Right lung (tissue), 5 donors: Measurements from ENCODE around the gene SPTLC3. TPM values are rescaled to one million over a fixed set of nuclear protein-coding genes. Genes with fewer than 3 reads are reported as not detected.

Source experiments
- DNase-seq, 2 donors: peaks; one replicate each; pipeline ENCODE4 v3.0.0-alpha.2; 2013
- polyA plus RNA-seq, 5 donors: library from polyadenylated mRNA; unstranded; fragments of 120-200 nt; gene quantifications; one replicate each; pipeline versions ENCODE4 v1.2.1 to v1.2.3, GENCODE V29; 2013; ENCODE audit warnings: inconsistent platforms in 1 of 5, low replicate concordance in 1 of 5; ENCODE audit not compliant: insufficient read length in 5 of 5, insufficient read depth in 1 of 5

Gene SPTLC3
- polyA plus RNA-seq, 5 donors = 6.5 to 13.5 (median 12.5) TPM

GRCh38 chr20:13092111-13092510, 83.3 kb downstream of the SPTLC3 start:
- no peak for DNase-seq

DNA sequence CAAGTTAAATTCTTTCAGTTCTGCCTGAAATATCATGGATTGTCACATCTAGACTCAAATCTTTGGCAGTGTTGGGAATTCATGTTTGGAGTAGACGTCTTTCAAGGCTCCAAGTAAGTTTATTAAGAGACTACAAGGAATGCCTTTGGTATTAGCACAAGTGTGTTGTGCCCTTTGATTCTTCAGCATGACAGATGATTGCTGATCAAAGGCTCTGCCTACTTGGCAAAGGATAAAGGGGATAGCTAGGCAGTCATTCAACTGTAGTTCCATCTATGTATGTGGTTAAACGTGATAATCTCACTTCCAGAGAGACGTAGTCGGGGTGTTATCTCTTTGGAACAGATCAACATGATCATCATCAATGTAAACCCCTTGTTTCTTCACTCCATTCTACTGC, 86.2 kb downstream of the SPTLC3 start:
- peak; percentile 35 to 42 for DNase-seq

- DNase-seq = no peak
Observed at GRCh38 chr20:13098720-13099355, 90.1 kb downstream of the SPTLC3 start.

DNA sequence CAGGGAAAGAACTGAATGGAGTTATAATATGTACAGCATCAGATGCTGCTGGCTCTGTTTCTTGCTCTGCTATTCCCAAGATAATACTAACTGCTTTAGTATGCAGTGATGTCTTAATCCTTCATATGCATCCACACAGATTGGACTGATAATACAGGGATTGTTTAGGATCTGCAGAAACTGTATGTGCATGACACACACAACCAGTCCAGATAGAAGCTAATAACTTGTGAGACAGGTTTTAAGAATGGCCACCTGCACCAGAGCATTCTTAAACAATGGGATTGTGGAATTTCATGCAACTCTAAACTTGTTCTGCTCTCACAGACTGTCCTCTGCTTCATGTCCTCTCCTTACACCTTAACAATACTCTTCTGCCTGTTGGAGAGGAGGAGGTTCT, 90.9 kb downstream of the SPTLC3 start:
- no peak for DNase-seq

- DNase-seq = no peak
Observed at GRCh38 chr20:13101276-13101675, 92.5 kb downstream of the SPTLC3 start.

DNA sequence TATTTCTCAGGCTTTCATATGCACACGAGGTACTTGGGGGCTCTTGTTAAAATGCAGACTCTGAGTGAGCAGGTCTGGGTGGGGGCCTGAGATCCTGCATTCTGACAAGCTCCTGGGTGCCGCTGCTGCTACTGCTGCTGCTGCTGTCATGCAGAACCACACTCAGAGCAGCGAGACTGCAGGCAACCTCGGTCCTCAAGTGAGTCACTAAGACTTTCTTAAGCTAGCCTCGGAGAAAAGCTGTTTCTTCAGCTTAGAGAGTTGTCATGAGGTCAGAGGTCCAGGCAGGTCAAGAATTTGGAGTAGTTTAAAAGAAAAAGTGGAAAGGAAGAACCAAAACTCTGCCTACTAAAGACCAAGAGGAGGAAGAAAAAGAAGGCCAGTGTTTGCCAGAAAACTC, 92.9 kb downstream of the SPTLC3 start:
- no peak for DNase-seq

GRCh38 chr20:13102237-13102636, 93.5 kb downstream of the SPTLC3 start:
- DNase-seq = no peak

GRCh38 chr20:13102694-13103093, 93.9 kb downstream of the SPTLC3 start:
- DNase-seq = no peak

GRCh38 chr20:13105039-13105438, 96.3 kb downstream of the SPTLC3 start:
- no peak for DNase-seq

- no peak for DNase-seq
Observed at GRCh38 chr20:13105864-13106457, 97.2 kb downstream of the SPTLC3 start.

- no peak for DNase-seq
Observed at GRCh38 chr20:13109658-13110057, 100.9 kb downstream of the SPTLC3 start.

DNA sequence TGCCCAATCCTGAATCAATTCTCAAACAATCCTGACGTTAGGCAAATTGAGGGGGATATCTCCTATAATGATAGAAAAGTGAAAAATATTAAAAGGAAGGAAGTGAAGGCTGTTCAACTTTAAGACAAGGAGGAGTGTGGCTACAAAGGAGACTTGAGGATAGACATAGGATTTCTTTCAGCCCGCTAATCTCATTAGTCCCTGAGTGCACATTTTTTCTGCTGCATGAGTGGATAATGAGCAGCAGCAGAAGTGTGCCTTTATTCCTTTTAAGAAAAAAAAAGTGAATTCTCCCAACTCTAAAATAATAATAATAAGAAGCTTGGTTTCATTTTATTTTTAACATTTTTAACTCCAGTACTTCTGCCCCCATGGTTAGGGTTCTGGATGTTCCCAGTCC, 102.0 kb downstream of the SPTLC3 start:
- no peak for DNase-seq

- DNase-seq = no peak
Observed at GRCh38 chr20:13111249-13111911, 102.6 kb downstream of the SPTLC3 start.

DNA sequence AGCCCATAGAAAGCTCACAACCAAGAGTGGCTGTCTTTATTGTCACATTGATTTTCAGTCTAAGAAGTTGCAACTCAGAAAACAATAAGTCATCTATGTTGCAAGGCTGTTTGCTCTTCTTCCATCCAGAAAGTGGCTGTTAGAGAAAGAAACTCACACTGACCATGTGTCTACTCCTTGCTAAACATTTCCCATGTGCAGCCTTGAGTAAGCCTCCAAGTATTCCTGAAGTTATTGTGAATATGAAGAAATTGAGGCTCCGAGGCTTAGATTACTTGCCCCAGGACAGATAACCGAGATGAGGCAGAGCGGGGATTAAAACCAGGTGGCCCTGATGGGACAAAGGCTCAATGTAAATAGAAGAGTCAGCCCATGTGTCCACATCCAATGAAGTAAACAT, 105.0 kb downstream of the SPTLC3 start:
- DNase-seq = no peak

DNA sequence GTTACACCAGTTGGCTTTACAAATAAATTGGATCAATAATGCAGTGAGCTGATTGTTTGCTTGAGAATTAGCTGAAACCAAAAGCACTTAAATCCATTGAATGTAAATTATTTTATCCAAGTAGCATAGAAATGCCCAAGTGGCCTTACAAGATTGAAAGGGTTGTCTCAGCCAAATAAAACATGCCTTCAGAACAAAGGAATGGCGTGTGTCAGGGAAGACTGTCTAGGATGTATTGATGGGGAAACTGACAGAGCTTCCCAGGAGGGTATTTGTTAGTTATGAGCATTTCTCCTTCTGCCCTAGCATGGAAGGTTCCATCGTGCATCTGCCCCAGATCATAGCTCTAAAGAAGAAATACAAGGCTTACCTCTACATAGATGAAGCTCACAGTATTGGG, 108.4 kb downstream of the SPTLC3 start:
- no peak for DNase-seq

DNA sequence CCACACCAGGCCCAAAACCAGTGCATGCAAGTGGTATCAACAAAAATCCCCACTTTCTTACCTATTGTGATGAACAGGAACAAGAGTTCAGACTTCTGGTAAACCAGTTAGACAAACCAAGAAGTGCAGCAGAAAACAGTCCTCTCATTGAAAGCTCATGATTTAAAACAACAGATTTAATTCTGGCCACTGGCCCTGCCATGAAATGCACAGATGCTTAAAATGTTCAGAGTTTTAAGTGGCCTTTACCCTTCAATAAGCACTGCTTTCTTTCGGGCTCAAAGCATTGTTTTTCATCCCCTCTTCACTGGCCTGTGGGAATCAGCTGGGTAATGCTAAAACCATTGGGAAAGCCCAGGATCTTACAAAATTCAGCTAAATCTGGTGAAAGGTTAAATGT, 109.9 kb downstream of the SPTLC3 start:
- no peak for DNase-seq

DNA sequence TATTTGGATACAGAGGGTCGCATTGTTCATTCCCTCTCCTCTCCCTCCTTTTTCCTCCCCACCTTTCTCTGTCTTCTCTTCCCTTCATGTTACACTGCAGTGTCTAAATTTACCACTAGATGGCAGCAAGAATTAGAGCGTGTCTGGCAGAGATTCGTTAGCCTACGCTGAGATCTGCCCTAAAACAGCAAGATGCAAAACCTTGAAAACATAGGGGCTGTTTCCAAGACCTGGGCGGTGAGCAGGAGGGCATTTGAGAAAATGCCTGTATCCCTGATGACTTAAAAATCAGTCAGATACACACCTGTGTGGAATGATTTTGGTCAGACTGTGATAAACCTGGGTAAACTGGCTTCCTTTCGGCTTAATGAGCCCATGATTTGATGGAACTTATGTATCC, 110.8 kb downstream of the SPTLC3 start:
- DNase-seq = peak; percentile 51 to 68

- DNase-seq = peak in 1 of 2 donors; percentile 12
Observed at GRCh38 chr20:13120471-13120870, 111.7 kb downstream of the SPTLC3 start.

DNA sequence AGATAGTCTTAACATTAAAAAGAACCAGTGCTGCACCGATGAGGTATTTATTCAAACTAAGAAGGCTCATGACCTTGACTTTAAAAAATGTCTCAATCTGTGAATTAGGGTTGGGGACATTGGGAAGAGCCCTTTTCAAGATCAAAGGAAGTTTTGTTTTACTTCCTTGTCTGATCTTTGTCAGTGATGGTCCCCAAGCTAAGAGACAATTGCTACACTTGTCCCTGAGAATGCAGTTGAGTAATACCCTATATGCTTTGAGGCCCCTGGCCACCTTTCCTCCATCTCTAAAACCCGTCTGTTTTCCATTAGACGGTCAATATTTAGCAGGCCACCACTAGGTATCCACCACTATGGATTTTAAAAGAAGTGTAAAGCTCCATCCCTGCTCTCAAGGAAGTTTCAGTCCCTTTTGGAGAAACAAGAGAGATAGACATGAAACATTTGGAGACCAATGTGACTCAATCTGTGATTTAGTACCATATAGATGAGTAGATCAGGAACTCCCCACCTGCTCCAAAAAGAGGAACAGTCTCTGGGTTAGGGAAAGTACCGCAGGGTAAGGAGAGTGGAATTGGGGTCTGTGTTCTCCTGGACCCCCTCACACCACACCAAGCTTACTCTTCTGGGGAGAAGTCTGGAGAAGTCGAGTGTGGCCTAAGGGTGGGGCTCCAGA, 113.2 kb downstream of the SPTLC3 start:
- no peak for DNase-seq

DNA sequence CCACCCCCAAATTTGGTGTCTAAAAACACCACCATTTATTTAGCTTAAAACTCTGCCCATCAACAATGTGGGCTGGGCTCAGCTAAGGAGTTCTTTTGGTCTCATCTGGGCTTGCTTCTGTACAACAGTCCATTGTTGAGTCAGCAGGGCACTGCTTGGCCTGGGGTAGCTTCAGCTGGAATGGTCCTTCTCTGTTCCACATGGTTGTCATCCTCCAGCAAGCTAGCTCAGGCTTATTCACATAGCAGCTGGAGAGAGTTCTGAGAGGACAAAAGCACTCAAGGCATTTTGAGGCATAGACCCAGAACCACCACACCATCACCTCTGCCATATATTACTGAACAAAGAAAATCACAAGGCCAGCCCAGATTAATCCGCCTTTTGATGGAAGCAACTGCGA, 116.7 kb downstream of the SPTLC3 start:
- no peak for DNase-seq

- no peak for DNase-seq
Observed at GRCh38 chr20:13128173-13128572, 119.4 kb downstream of the SPTLC3 start.

GRCh38 chr20:13130061-13130706, 121.4 kb downstream of the SPTLC3 start:
- DNase-seq = no peak
